GM12892 (cell line): ENCODE data around the gene HMX3.

Experiments
- POLR2A ChIP-seq: IDR thresholded peaks from 2 replicates; pipeline ENCODE4 v1.6.1; 2011; ENCODE audit warnings: low read depth, low read length, control low read depth
- POLR2AphosphoS5 ChIP-seq: IDR thresholded peaks from 2 replicates; pipeline ENCODE4 v1.6.1; 2011; ENCODE audit warnings: low read depth, low read length, control low read depth
- TAF1 ChIP-seq: IDR thresholded peaks from 2 replicates; pipeline ENCODE4 v1.6.1; 2011; ENCODE audit warnings: low read depth, mild to moderate bottlenecking, control low read depth, low read length, borderline replicate concordance

DNA sequence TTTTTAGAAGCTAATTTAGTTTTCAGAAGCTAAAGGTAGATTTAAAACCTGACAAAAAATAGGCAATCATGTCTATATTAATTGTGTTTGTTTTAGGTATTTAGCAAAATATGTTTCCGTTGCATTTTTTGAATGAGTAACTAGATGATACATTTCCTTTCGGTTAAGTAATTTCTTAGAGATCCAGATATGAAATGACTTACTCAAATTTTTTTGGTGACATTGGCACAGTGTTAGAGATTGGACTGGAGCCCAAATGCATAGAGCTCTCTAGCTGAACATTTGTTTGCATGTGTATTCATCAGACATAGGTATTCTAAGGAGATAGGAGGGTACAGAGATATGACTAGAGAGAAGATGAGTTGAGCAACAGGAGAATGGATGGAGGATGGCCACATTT, 20.3 kb downstream of the HMX3 start:
- no peak for TF ChIP-seq POLR2A
- TF ChIP-seq POLR2AphosphoS5, result no peak
- TF ChIP-seq TAF1, result no peak
